NCI-H1105 treated with DMSO at 0.1 percent for 48 hours (cell line): Measurements from ENCODE around the gene CHGA.

ENCODE experiments used
- DNase-seq: peaks from one replicate; lab custom pipeline; 2025; lab: John Stamatoyannopoulos, UW

CHGA gene

GRCh38 chr14:92905667-92906066 is 17.3 kb upstream of the CHGA start:
- no peak for DNase-seq

GRCh38 chr14:92906420-92906819 is 16.5 kb upstream of the CHGA start:
- no peak for DNase-seq

DNA sequence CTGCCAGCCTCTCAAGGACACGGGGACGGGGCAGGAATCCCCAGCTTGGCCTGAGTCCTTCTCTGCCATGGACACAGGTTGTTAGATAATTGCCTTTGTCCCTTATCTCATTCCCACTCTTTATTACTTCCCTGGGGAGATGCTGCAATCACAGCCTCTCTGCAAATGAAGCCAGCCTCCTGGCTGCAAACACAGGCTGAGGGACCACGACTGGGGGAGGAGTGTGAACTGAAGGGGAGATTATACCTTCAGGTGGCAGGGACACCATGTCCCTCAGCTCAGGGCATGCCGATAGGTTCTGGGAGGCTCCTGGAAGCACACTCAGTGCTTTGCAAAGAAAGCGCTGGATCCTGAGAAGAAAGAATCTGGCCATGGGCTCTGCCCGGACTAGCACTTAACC is 16.1 kb upstream of the CHGA start:
- no peak for DNase-seq

GRCh38 chr14:92907316-92907911 is 15.5 kb upstream of the CHGA start:
- DNase-seq: no peak

DNA sequence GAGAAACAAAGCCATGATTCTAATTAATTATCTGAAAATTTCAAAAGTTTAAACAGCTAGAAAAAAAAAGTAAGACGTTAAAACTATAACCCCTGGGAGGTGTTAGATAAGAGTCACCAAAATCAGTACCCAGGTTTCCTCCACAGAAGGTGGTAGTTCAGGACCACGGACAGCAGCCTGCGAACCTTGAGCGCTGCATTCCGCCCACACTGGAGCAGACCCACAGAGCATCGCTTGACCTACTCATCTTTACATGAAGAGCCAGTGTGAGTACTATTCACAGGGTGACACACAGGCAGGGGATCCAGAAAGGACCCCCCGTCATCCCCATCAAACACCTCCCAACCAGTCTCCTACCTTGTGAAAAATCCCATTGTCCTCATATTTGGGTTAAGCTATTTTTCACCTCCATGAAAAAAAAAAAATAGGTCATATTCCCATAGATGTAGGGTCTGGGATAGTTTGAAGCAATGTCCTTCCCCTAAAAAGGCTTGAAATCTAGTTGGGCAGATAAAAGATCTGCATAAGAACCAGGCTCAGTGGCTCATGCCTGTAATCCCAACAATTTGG is 8.8 kb upstream of the CHGA start:
- DNase-seq: no peak

- no peak for DNase-seq
These were observed 6.7 kb upstream of the CHGA start for GRCh38 chr14:92916201-92916600.

DNA sequence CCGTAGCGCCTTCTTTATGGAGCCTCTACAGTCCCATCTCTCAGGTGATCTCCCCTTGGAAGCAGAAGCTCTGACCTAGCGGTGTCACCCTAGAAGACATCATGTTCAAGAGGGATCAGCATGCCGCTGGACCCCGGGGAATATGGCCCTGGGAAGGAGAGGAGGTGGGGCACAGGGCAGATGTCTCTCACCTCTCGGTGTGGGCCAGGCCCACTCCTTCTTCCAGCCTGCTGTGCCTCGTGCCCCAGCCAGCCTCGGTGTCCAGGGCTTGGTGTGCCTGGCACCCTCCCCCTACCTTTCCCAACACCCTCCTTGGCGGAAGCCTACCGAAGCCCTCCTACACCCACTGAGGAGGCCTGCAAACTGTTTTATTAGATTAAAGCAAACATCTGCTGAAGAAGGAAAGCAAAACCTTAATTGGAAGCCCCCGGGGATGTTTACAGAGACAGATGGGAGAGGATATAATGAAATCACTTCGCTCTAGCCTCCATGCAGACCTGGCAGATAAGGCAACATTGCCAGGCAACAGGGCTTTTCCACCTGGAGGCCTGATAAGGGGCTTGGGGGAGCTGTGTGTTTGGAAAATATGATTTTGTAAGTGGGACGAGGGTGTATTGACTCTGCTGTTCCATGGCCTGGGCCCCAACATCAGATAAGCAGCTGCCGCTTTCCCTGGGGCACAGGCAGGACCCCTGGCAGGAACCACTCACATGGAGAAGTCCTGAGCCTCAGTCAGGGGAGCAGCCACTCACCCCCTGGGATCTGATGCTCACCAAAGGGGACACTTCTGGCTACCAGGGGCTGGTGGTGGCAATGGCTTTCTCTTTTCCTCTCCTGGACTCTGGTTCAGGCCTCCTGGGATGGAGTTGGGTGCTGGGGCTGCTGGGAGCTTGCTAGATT is 5.7 kb upstream of the CHGA start:
- no peak for DNase-seq

GRCh38 chr14:92917956-92918355 is 5.0 kb upstream of the CHGA start:
- DNase-seq: no peak

- no peak for DNase-seq
These were observed 2.9 kb upstream of the CHGA start for GRCh38 chr14:92920001-92920400.

GRCh38 chr14:92922155-92922735 is 705 bp upstream of the CHGA start:
- no peak for DNase-seq

GRCh38 chr14:92923744-92924103 is 774 bp downstream of the CHGA start:
- DNase-seq: no peak

DNA sequence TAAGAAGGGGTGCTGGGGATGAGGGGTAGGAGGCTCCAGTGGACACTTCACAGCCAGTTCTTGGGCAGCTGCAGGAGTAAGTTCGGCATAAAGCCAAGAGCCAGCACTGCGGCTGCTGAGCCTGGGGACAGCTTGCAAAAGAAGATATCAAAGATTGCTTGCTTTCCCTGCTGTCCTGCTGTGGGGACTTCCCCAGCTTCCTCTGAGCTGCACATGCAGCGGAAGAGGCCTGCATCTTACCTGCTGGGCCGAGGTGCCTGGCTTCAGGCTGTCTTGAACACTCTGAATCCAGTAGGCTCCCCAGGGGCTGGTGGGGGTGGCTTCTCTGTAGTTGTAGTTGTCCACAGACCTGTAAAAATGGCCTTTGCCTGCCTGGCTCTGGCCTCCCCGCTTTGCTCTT is 1.3 kb downstream of the CHGA start:
- DNase-seq: no peak

DNA sequence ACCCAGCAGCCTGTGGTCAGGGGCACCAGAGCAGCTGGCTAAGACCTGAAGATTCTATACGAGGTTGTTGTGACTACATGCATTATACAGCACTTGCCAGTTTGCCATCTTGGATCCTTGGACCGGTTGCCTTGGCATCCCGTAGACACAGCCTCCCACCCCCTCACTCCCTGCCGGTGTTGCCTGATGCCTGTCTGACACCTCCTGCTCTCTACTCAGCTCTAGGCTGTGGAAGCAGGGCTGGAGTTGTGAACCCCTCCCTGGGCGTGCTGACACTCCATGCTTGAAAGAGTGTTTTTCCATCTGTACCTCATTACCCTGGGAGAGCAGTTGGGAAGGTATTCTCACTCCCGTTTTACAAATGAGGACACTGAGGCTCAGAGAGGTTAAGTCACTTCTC is 2.5 kb downstream of the CHGA start:
- no peak for DNase-seq

- no peak for DNase-seq
These were observed 3.4 kb downstream of the CHGA start for GRCh38 chr14:92926180-92926845.

DNA sequence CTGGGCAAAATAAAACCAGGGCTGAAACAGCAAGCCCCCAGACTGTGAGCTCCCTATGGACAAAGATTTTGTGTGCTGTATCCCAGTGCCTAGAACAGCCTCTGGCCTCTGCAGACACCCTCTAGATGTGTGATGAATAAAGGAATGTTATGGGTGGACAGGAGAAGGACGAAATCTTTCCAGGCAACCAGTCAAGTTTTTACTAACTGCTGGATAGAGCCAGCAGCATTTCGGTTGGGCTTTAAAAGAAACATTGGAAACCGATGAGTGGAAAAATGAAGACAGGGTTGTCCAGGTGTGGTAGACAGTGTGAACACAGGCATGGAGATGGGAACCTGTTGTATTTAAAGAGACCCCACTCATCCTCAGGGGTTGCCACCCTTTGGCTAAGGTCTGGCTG is 4.0 kb downstream of the CHGA start:
- no peak for DNase-seq

- DNase-seq: no peak
These were observed 4.7 kb downstream of the CHGA start for GRCh38 chr14:92927349-92928257.

DNA sequence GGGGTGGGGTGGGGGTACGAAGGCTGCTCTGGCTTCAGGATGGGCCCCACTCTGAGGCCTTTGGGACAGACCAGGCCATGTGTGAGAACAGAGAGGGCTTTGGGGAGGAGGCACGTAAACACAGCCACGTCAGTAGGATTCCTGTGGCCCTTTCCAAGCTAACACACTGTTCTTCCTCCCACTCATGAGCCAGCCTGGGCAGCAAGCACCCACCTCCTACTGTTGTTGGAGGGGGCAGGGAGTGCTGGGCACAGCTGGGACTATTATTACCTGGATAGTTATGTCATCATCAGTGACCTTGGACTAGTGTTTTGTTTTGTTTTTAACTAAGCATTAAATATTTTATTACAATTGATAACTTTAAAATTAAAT is 5.3 kb downstream of the CHGA start:
- DNase-seq: no peak

DNA sequence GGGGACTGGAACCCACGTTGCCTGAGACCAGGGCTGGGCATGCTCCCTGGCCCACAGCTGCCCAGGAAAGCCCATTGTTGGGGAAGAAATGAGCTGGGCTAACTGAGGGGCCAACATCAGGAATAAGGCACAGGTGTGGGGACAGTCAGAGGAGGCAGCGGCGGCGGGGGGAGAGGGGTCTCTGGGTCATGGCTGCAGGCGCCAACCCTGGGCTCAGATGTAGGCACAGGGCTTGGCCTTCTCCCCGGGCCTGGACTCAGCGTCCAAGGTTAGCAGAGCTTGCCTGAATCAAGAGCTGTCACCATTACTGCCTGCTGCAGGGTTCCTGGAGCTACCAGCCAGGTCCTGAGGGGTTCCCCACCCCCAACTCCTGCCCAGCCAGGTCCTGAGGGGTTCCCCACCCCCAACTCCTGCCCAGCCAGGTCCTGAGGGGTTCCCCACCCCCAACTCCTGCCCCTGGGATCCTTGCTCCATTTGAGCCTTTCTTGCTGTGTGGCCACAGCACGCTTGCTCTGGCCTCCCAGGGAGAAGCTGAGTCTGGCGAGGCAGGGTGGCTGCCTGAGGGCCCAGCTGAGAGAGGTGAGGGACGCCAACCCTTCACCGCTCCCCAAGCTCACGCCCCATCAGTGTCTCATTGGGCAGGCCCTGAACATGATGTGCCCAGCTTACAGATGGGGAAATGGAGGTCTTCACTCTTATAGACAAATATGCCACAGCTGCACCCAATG is 6.2 kb downstream of the CHGA start:
- DNase-seq: no peak

DNA sequence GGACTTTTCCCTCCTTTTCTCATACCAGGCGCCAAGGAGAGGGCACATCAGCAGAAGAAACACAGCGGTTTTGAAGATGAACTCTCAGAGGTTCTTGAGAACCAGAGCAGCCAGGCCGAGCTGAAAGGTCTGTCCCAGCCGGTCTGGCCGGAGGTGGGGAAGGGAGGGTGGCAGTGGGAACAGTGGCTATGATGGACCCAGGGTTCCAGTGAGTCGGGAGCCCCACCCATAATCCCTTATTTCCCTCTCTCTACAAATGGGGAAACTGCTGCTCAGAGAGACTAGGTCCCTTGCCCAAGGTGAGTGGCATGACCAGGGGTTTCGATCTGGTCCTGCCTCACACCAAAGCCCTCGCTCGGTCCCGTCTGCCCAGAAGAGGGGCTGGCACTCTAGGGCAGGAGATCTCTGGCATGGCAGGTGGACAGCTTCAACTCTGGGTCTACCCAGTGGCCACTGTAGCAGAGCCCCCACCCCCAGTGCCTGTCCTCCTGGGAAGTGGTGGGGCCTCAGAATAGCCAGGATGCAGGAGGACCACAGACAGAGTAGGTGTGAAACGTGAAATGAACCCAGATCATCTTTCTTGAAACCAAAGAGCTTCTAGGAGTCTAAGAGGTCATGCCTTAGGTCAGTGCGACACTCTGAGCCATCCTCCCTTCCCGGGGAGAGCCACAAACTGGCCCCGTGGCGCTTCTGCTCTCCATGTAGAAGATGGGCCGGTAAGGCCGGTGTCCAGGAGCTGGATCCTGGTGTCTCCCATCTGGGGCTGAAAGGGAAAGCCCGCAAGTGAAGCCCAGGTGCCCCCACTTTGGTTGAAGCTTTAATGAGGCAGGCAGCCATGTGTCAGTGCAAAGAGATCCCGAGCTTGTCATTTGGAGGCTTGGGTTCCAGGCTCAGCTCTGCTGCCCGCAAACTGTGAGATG is 7.0 kb downstream of the CHGA start:
- DNase-seq: no peak
